HepG2 (cell line): ENCODE data around the gene ARHGAP29. TPM values are rescaled to one million over a fixed set of nuclear protein-coding genes. Genes with fewer than 3 reads are reported as not detected.

ENCODE experiments used
- ATAC-seq: fragments of 200-7000 bp; cut with Tn5 transposase; 3 replicates; pipeline ENCODE4 v1.9.1; 2020; ENCODE audit warnings: mild to moderate bottlenecking, moderate library complexity
- BruUV-seq: library from RNA; stranded (reverse); fragments of 400-500 nt; replicated peaks from 2 replicates; lab custom pipeline; 2021; lab: Mats Ljungman, UMichigan
- CTCF ChIA-PET: fragments of 300-600 bp; formaldehyde crosslinking; extraction: SDS; loops from one replicate; lab custom pipeline; 2021; ENCODE audit warnings: low total read pairs, inconsistent platforms, low intra/inter-chr PET ratio; lab: Yijun Ruan, JAX
- POLR2A ChIA-PET: fragments of 350-600 bp; sonication (Branson Sonifier 250); formaldehyde crosslinking; loops from one replicate; lab custom pipeline; 2020; ENCODE audit warnings: antibody characterized with exemption, inconsistent platforms; lab: Yijun Ruan, JAX
- DNase-seq: peaks from one replicate; pipeline ENCODE4 v3.0.0-alpha.2; 2015; ENCODE audit warnings: low spot score
- FAIRE-seq: peaks from 3 replicates; lab custom pipeline; 2011; peaks lifted over from hg19 to GRCh38; lab: Jason Lieb, UNC
- H2AFZ ChIP-seq: one replicate; pipeline ENCODE4 v1.6.1; 2011; ENCODE audit warnings: low read length, inconsistent platforms
- H3K27ac ChIP-seq: fragments of 300-600 bp; 3 replicates; pipeline ENCODE4 v1.8.0; 2011; ENCODE audit warnings: mixed run types, mild to moderate bottlenecking, mixed read lengths, low read length, inconsistent platforms; ENCODE audit not compliant: insufficient read depth; ENCODE audit errors: extremely low read length
- H3K27me3 ChIP-seq, 2 experiments: fragments of 200-600 bp in 1 of 2; 2 replicates in 1 of 2; 3 replicates in 1 of 2; pipeline versions ENCODE4 v1.6.0 to v1.8.0; 2011; ENCODE audit warnings: low read length in 2 of 2, mild to moderate bottlenecking in 2 of 2, moderate library complexity in 2 of 2, inconsistent platforms in 1 of 2; ENCODE audit not compliant: insufficient read depth in 2 of 2, control insufficient read depth in 1 of 2
- H3K36me3 ChIP-seq, 2 experiments: fragments of 200-600 bp in 1 of 2; replicated peaks in 1 of 2; 2 replicates in 1 of 2; 3 replicates in 1 of 2; pipeline versions ENCODE4 v1.5.1 to v1.8.0; 2011; ENCODE audit warnings: low read length in 2 of 2, inconsistent platforms in 1 of 2; ENCODE audit not compliant: insufficient read depth in 2 of 2, control insufficient read depth in 1 of 2
- H3K4me1 ChIP-seq: 2 replicates; pipeline ENCODE4 v1.5.1; 2012; ENCODE audit warnings: low read length, inconsistent platforms; ENCODE audit not compliant: insufficient read depth
- H3K4me2 ChIP-seq: 2 replicates; pipeline ENCODE4 v1.6.0; 2011; ENCODE audit warnings: low read depth, low read length, inconsistent platforms
- H3K4me3 ChIP-seq, 3 experiments: fragments of 200-600 bp in 1 of 3; sonication (generic), shearing (Covaris generic) in 1 of 3; replicated peaks in 1 of 3; 2 replicates each; pipeline ENCODE4 v1.5.1; 2011 to 2016; ENCODE audit warnings: low read length in 3 of 3, inconsistent platforms in 2 of 3, low read depth in 2 of 3, mild to moderate bottlenecking in 2 of 3, control low read depth in 1 of 3, mixed read lengths in 1 of 3; ENCODE audit not compliant: insufficient read depth in 1 of 3
- H3K79me2 ChIP-seq: one replicate; pipeline ENCODE4 v1.6.1; 2011; ENCODE audit warnings: low read length, inconsistent platforms; ENCODE audit not compliant: insufficient read depth
- H3K9ac ChIP-seq: 2 replicates; pipeline ENCODE4 v1.6.0; 2011; ENCODE audit warnings: mild to moderate bottlenecking, low read depth, low read length, inconsistent platforms; ENCODE audit not compliant: insufficient read depth
- H3K9me3 ChIP-seq: 2 replicates; pipeline ENCODE4 v1.5.1; 2012; ENCODE audit warnings: mild to moderate bottlenecking, low read length
- H4K20me1 ChIP-seq: 2 replicates; pipeline ENCODE4 v1.6.0; 2011; ENCODE audit warnings: inconsistent platforms, mild to moderate bottlenecking, low read length, moderate library complexity; ENCODE audit not compliant: insufficient read depth
- ARID5B ChIP-seq: IDR thresholded peaks from 2 replicates; pipeline ENCODE4 v1.4.0; 2020; ENCODE audit warnings: mild to moderate bottlenecking, missing genetic modification reagents
- ASH2L ChIP-seq: fragments of 300-600, 200-600 bp; sonication (generic); IDR thresholded peaks from 2 replicates; pipeline ENCODE4 v1.7.0; 2017; ENCODE audit warnings: low read depth, mild to moderate bottlenecking, moderate library complexity, mixed read lengths, low read length; ENCODE audit not compliant: insufficient read length
- ATF4 ChIP-seq, 2 experiments: fragments of 450-650 bp in 1 of 2; sonication (generic) in 1 of 2; formaldehyde crosslinking; IDR thresholded peaks; 2 replicates each; pipeline versions ENCODE4 v1.5.0 to v1.8.0; 2020 to 2022; ENCODE audit warnings: mild to moderate bottlenecking in 1 of 2, missing genetic modification reagents in 1 of 2
- CEBPB ChIP-seq: IDR thresholded peaks from 2 replicates; pipeline ENCODE4 v1.6.1; 2011; ENCODE audit warnings: low read depth, low read length, improper control_type of control experiment, borderline replicate concordance
- CEBPG ChIP-seq: IDR thresholded peaks from 2 replicates; pipeline ENCODE4 v1.6.1; 2016
- DR1 ChIP-seq: sonication (generic); formaldehyde crosslinking; IDR thresholded peaks from 2 replicates; pipeline ENCODE4 v1.8.0; 2021; ENCODE audit warnings: mild to moderate bottlenecking, missing genetic modification reagents, inconsistent platforms
- FOXM1 ChIP-seq: sonication (generic); formaldehyde crosslinking; IDR thresholded peaks from 2 replicates; pipeline ENCODE4 v1.5.0; 2020; ENCODE audit warnings: missing genetic modification reagents
- GATAD2A ChIP-seq: IDR thresholded peaks from 2 replicates; pipeline ENCODE4 v1.6.1; 2016
- HDAC1 ChIP-seq: sonication (generic); formaldehyde crosslinking; IDR thresholded peaks from 2 replicates; pipeline ENCODE4 v1.5.1; 2020; ENCODE audit warnings: mild to moderate bottlenecking, missing genetic modification reagents
- SIX1 ChIP-seq: sonication (generic); formaldehyde crosslinking; IDR thresholded peaks from 2 replicates; pipeline ENCODE4 v1.4.0; 2020; ENCODE audit warnings: missing genetic modification reagents, borderline replicate concordance
- YEATS4 ChIP-seq: sonication (generic); formaldehyde crosslinking; IDR thresholded peaks from 2 replicates; pipeline ENCODE4 v1.4.0; 2020; ENCODE audit warnings: missing genetic modification reagents, borderline replicate concordance
- ZBTB37 ChIP-seq: sonication (generic); formaldehyde crosslinking; IDR thresholded peaks from 2 replicates; pipeline ENCODE4 v1.4.0; 2020; ENCODE audit warnings: mild to moderate bottlenecking, missing genetic modification reagents
- ZBTB38 ChIP-seq: sonication (generic); formaldehyde crosslinking; IDR thresholded peaks from 2 replicates; pipeline ENCODE4 v1.5.1; 2020; ENCODE audit warnings: mild to moderate bottlenecking, missing genetic modification reagents
- ZFP91 ChIP-seq: sonication (generic); formaldehyde crosslinking; IDR thresholded peaks from 2 replicates; pipeline ENCODE4 v1.9.0; 2022; ENCODE audit warnings: missing genetic modification reagents, mild to moderate bottlenecking, borderline replicate concordance
- ZNF121 ChIP-seq: sonication (generic); formaldehyde crosslinking; IDR thresholded peaks from 2 replicates; pipeline ENCODE4 v1.5.0; 2020; ENCODE audit warnings: mild to moderate bottlenecking, missing genetic modification reagents
- ZNF644 ChIP-seq: IDR thresholded peaks from 2 replicates; pipeline ENCODE4 v1.6.1; 2016; ENCODE audit warnings: low read depth
- ZNF652 ChIP-seq: IDR thresholded peaks from 2 replicates; pipeline ENCODE4 v1.6.1; 2016; ENCODE audit warnings: low read depth, borderline replicate concordance
- ZSCAN12 ChIP-seq: sonication (generic); formaldehyde crosslinking; IDR thresholded peaks from 2 replicates; pipeline ENCODE4 v1.9.0; 2021; ENCODE audit warnings: mild to moderate bottlenecking, missing genetic modification reagents
- in situ Hi-C: cut with HindIII; loops from 2 replicates; pipeline ENCODE4 v1.10.0; 2017; ENCODE audit warnings: low pct_unique_long_range_greater_than_20kb; ENCODE audit not compliant: extremely low pct_ligation_motif_present
- intact Hi-C: fragments of 100-400 bp; cut with micrococcal nuclease; formaldehyde crosslinking; loops from one replicate; pipeline ENCODE4 v1.10.0; 2022; ENCODE audit not compliant: unreplicated experiment
- polyA plus RNA-seq, 8 experiments: library from polyadenylated mRNA; depleted of rRNA in 3 of 8; stranded (reverse) in 7 of 8; unstranded in 1 of 8; fragments of >200 nt; fragmentation: Illumina TruSeq in 4 of 8; extraction: Trizol in 4 of 8; gene quantifications; 2 replicates each; pipeline versions ENCODE4 v1.2.1 to v1.2.3, GENCODE V29; 2011 to 2016; ENCODE audit warnings: low read depth in 4 of 8, missing spikeins in 1 of 8, mixed read lengths in 1 of 8; ENCODE audit not compliant: insufficient read depth in 1 of 8
- total RNA-seq, 5 experiments: library from RNA; depleted of rRNA; stranded (reverse); fragments of >200 nt; fragmentation: Illumina TruSeq; extraction: Trizol; gene quantifications; 2 replicates each; pipeline ENCODE4 v1.2.3, GENCODE V29; 2016; ENCODE audit warnings: low read depth in 1 of 5

Gene ARHGAP29
- total and polyA plus RNA-seq, 2 of the 13 experiments (the other 11 are each of a cell fraction or from before 2014, with no cell fraction given), result 12.8 to 18.3 TPM

DNA sequence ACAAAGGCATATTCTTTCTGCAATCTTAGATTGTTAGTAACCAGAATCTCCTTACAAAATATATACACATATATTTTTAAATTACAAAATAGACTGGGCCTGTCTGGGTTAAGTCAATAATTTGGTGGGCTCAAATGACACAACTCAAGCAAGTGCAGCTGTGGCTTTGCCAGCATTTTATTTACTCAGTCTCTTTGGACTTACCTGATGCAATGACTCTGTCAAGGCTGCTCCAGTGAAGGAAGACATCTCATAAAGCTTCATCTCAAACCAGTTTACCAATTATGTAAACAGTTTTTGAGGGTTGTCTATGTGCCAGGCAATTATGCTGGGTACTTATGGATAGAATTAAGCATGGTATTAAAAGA is 93.6 kb downstream of the ARHGAP29 start:
- TF ChIP-seq ZSCAN12 (CRISPR knock-in tag) (no peak), HDAC1 (CRISPR knock-in tag) (no peak), ATF4 (CRISPR knock-in tag; IDR thresholded peaks at IDR 0.05) (peak in 1 of 2 experiments; percentile 94; a peak in 2 of 4 replicates), ZBTB37 (CRISPR knock-in tag) (peak; percentile 95), CEBPG (peak; percentile 63), YEATS4 (CRISPR knock-in tag) (no peak), ASH2L (no peak), ZFP91 (no peak), DR1 (no peak), ZNF121 (CRISPR knock-in tag) (peak; percentile 14; the same call in 1 of the 2 replicates), ZBTB38 (CRISPR knock-in tag) (no peak), GATAD2A (CRISPR knock-in tag) (peak; percentile 48; the same call in 1 of the 2 replicates), SIX1 (CRISPR knock-in tag) (peak; percentile 61; the same call in 1 of the 2 replicates), ZNF652 (peak; percentile 52; the same call in 1 of the 2 replicates), ARID5B (CRISPR knock-in tag) (peak; percentile 28; the same call in 1 of the 2 replicates), CEBPB (peak; percentile 35; the same call in 1 of the 2 replicates), ZNF644 (peak; percentile 49; the same call in 1 of the 2 replicates), FOXM1 (CRISPR knock-in tag) (no peak)
- ChIA-PET POLR2A (interaction anchor here (1.1 kb wide), 1 partner anchor 82 kb away, joined by 5 read pairs; no protein-coding TSS in a partner anchor), CTCF (no interaction called here)
- H3K4me1 ChIP-seq, result peaks cover 13% of the 10 kb centered on the region
- no peaks in the 10 kb centered on the region for H3K79me2 ChIP-seq
- FAIRE-seq (no peak), DNase-seq (peak; percentile 38), ATAC-seq (peak; percentile 69)
- in situ Hi-C loops (no loop called here), intact Hi-C loops (no loop called here)
- no TSS peak for BruUV-seq
- no peaks in the 10 kb centered on the region for H4K20me1 ChIP-seq
- H3K4me2 ChIP-seq, result no peak overlapping the region
- no peak overlapping the region for H3K4me3 ChIP-seq
- H3K36me3 ChIP-seq, result no peaks in the 10 kb centered on the region
- no peaks in the 10 kb centered on the region for H3K9me3 ChIP-seq
- H3K9ac ChIP-seq, result no peak overlapping the region
- no peaks in the 10 kb centered on the region; a peak in 1 of 5 replicates for H3K27me3 ChIP-seq
- H3K27ac ChIP-seq, result no peak overlapping the region
- no peak overlapping the region for H2AFZ ChIP-seq
